Activated CD8-positive, alpha-beta T cell treated with anti-CD3 and anti-CD28 coated beads, Interleukin-2, amount 10 ng/mL, durations not matched to agents 7 days and 5 days (primary cell): Measurements from ENCODE around the gene LRP6. TPM values are rescaled to one million over a fixed set of nuclear protein-coding genes. Genes with fewer than 3 reads are reported as not detected.
"Not testable (repeated sequence)": the region's sequence is repeated elsewhere in the genome, so short reads cannot be mapped to it uniquely, and the experiment has no call there.

Source experiments
- ATAC-seq: fragments of 150-1000 bp; cut with Tn5 transposase; one replicate; pipeline ENCODE4 v1.10.0; 2021; ENCODE audit warnings: moderate library complexity
- CTCF ChIA-PET: fragments of 350-600 bp; sonication (Branson Sonifier 250); formaldehyde crosslinking; loops from one replicate; lab custom pipeline; 2021; ENCODE audit warnings: antibody characterized with exemption; lab: Charles Lee
- POLR2A ChIA-PET: fragments of 350-600 bp; sonication (Branson Sonifier 250); formaldehyde crosslinking; loops from one replicate; lab custom pipeline; 2021; ENCODE audit warnings: antibody characterized with exemption; lab: Charles Lee
- DNase-seq: peaks from one replicate; pipeline ENCODE4 v3.0.0-alpha.2; 2020
- H3K27ac Mint-ChIP-seq: one replicate; pipeline ENCODE4 v1.8.0; 2021; ENCODE audit warnings: mild to moderate bottlenecking, mixed read lengths
- H3K27me3 Mint-ChIP-seq: one replicate; pipeline ENCODE4 v1.8.0; 2021; ENCODE audit warnings: low read depth, mixed read lengths
- H3K36me3 Mint-ChIP-seq: one replicate; pipeline ENCODE4 v1.8.0; 2021; ENCODE audit warnings: low read depth, mixed read lengths
- H3K4me1 Mint-ChIP-seq: one replicate; pipeline ENCODE4 v1.8.0; 2021; ENCODE audit warnings: low read depth, mixed read lengths
- H3K4me3 Mint-ChIP-seq: one replicate; pipeline ENCODE4 v1.8.0; 2021; ENCODE audit warnings: mild to moderate bottlenecking, mixed read lengths
- H3K9me3 Mint-ChIP-seq: one replicate; pipeline ENCODE4 v1.8.0; 2022; ENCODE audit warnings: mixed read lengths; ENCODE audit not compliant: insufficient read depth
- total RNA-seq, 2 experiments: library from RNA; stranded (reverse); gene quantifications; one replicate each; pipeline ENCODE4 v1.2.3, GENCODE V29; 2021

The LRP6 gene
- total RNA-seq, 2 experiments from 2014 or later: 0.08 to 0.37 TPM

GRCh38 chr12:12128670-12129069 lies 138.2 kb downstream of the LRP6 start:
- Mint-ChIP-seq H3K27me3 (peaks cover 24% of the 10 kb centered on the region), H3K36me3 (no peaks in the 10 kb centered on the region), H3K27ac (no peak overlapping the region), H3K9me3 (no peaks in the 10 kb centered on the region), H3K4me1 (no peaks in the 10 kb centered on the region), H3K4me3 (no peak overlapping the region)
- CTCF ChIA-PET: no interaction called here
- POLR2A ChIA-PET: interaction anchor here (0.8 kb wide), 1 partner anchor 316 kb away, joined by 3 read pairs; no protein-coding TSS in a partner anchor
- ATAC-seq (no peak), DNase-seq (no peak)

- ATAC-seq: no peak
- Mint-ChIP-seq H3K27ac (no peak overlapping the region), H3K9me3 (no peaks in the 10 kb centered on the region), H3K27me3 (peaks cover 21% of the 10 kb centered on the region), H3K4me1 (no peaks in the 10 kb centered on the region), H3K4me3 (no peak overlapping the region), H3K36me3 (no peaks in the 10 kb centered on the region)
- no peak for DNase-seq
- ChIA-PET CTCF (interaction anchor here (0.8 to 1.4 kb wide), 2 partner anchors 76 to 201 kb away, joined by 3 to 4 read pairs; no protein-coding TSS in a partner anchor), POLR2A (no interaction called here)
Observed at GRCh38 chr12:12127304-12127703, 139.5 kb downstream of the LRP6 start.

DNA sequence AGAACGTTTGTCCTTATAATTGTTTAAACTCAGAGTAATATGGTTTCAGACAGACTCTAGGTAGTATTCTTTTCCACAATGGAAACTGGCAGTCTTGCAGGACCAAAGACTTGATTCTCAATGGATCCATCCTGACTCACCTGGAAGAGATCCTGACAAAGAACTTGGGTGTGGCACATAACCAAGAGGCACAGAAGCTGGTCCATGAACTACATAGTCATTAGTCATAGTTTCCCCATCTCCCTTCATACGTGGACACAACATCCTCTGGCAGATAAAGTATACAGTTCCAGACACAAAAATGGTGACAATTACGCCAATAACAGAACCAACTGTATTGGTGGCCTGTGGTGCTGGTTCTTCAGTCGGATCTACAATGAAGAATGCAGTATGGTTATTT lies 140.3 kb downstream of the LRP6 start:
- Mint-ChIP-seq H3K36me3 (no peaks in the 10 kb centered on the region), H3K4me1 (no peaks in the 10 kb centered on the region), H3K27ac (no peak overlapping the region), H3K4me3 (no peak overlapping the region), H3K27me3 (peaks cover 21% of the 10 kb centered on the region), H3K9me3 (no peaks in the 10 kb centered on the region)
- ChIA-PET POLR2A (no interaction called here), CTCF (interaction anchor here (0.8 kb wide), 1 partner anchor 77 kb away, joined by 3 read pairs; no protein-coding TSS in a partner anchor)
- ATAC-seq (no peak), DNase-seq (no peak)

DNA sequence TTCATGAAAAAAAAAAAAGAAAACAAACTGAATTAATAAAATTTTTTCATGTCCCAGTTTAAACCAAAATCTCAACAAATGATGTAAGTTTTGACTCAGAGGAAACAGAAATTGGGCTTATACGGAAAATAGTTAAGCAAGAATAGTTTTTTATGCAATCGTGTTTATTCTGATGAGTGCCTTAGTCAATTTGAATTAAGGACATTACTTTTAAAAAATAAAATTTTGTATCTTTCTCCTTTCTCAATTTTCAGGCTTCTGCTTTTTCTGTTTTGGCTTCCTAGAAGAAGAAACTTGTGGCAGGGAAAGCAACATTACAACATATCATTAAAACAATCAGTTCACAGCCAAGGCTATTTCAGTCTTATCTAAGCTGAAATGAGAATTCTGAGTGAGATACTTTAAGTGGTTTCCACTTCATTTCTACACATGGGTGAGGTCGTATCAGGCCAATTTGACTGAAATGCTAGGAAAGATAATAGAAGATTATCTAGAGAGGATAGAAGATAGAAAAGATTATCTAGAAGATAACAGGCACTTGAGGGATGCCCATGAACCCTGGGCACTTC lies 143.7 kb downstream of the LRP6 start:
- ChIA-PET POLR2A (no interaction called here), CTCF (no interaction called here)
- Mint-ChIP-seq H3K36me3 (no peaks in the 10 kb centered on the region), H3K9me3 (no peaks in the 10 kb centered on the region), H3K4me1 (no peaks in the 10 kb centered on the region), H3K27ac (no peak overlapping the region), H3K27me3 (peaks cover 12% of the 10 kb centered on the region), H3K4me3 (no peak overlapping the region)
- no peak for DNase-seq
- ATAC-seq: no peak

DNA sequence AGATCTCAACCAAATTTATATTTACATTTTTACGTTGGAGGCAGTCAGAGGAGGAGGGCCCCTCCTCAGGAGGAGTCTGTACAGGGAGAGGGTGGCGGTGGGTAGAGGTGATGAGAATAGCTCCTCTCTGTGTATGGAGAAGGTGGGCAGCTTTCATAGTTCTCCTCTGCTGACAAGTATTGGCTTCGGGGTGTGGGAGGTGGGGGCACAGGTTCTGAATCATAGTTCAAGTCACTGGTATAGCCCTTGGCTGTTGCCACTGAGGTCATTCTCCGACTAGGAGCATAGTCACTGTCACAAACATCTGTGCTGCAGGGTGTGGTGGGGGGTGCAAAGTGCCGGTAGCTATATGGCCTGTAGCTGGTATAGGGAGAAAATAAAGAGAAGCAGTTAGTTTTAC lies 145.8 kb downstream of the LRP6 start:
- H3K4me1 Mint-ChIP-seq: no peaks in the 10 kb centered on the region
- CTCF ChIA-PET: no interaction called here
- DNase-seq (no peak), ATAC-seq (no peak)
- POLR2A ChIA-PET: no interaction called here
- no peak overlapping the region for H3K4me3 Mint-ChIP-seq
- peaks cover 9% of the 10 kb centered on the region for H3K27me3 Mint-ChIP-seq
- H3K36me3 Mint-ChIP-seq: no peaks in the 10 kb centered on the region
- no peaks in the 10 kb centered on the region for H3K9me3 Mint-ChIP-seq
- H3K27ac Mint-ChIP-seq: no peak overlapping the region

DNA sequence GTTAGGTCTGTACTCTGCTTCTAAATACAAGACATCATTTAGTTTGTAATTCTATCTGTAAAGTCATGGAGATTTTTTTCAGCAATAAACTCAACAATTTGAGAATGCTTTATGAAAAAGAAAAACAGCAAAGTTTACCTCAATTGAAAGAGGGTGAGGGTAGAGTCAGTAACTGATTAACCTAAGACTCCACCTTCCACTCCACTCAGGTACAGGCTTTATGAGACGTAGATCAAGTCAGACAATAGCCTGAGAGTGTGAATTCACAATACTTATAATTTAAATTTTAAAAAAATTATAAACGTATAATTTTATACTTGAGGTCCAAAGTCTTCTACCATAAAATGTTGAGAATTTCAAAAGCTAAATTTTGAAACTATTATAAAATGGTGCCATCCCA lies 150.2 kb downstream of the LRP6 start:
- H3K27me3 Mint-ChIP-seq: peaks cover 14% of the 10 kb centered on the region
- no peaks in the 10 kb centered on the region for H3K36me3 Mint-ChIP-seq
- H3K9me3 Mint-ChIP-seq: no peaks in the 10 kb centered on the region
- ATAC-seq: no peak
- DNase-seq: no peak
- ChIA-PET POLR2A (no interaction called here), CTCF (no interaction called here)
- no peak overlapping the region for H3K4me3 Mint-ChIP-seq
- no peak overlapping the region for H3K27ac Mint-ChIP-seq
- no peaks in the 10 kb centered on the region for H3K4me1 Mint-ChIP-seq

GRCh38 chr12:12115514-12115913 lies 151.3 kb downstream of the LRP6 start:
- CTCF ChIA-PET: no interaction called here
- POLR2A ChIA-PET: no interaction called here
- Mint-ChIP-seq H3K4me1 (no peaks in the 10 kb centered on the region), H3K36me3 (no peaks in the 10 kb centered on the region), H3K9me3 (no peaks in the 10 kb centered on the region), H3K27me3 (peaks cover 14% of the 10 kb centered on the region), H3K4me3 (no peak overlapping the region), H3K27ac (no peak overlapping the region)
- ATAC-seq (no peak), DNase-seq (no peak)

- peaks cover 21% of the 10 kb centered on the region for H3K9me3 Mint-ChIP-seq
- POLR2A ChIA-PET, H3K4me1 Mint-ChIP-seq, DNase-seq, ATAC-seq, H3K4me3 Mint-ChIP-seq, H3K27me3 Mint-ChIP-seq, H3K27ac Mint-ChIP-seq, H3K36me3 Mint-ChIP-seq: not testable (repeated sequence)
- CTCF ChIA-PET: interaction anchor here (0.6 kb wide), 1 partner anchor 73 kb away, joined by 3 read pairs; no protein-coding TSS in a partner anchor
Observed at GRCh38 chr12:12110923-12111555, 155.8 kb downstream of the LRP6 start.

- H3K27me3 Mint-ChIP-seq: no peaks in the 10 kb centered on the region
- H3K9me3 Mint-ChIP-seq: peaks cover 21% of the 10 kb centered on the region
- DNase-seq: no peak
- H3K4me1 Mint-ChIP-seq: no peaks in the 10 kb centered on the region
- ChIA-PET CTCF (no interaction called here), POLR2A (no interaction called here)
- ATAC-seq: no peak
- H3K27ac Mint-ChIP-seq: no peak overlapping the region
- H3K4me3 Mint-ChIP-seq: no peak overlapping the region
- H3K36me3 Mint-ChIP-seq: peaks cover 3% of the 10 kb centered on the region
Observed at GRCh38 chr12:12108441-12109058, 158.3 kb downstream of the LRP6 start.

- ATAC-seq (no peak), DNase-seq (no peak)
- H3K36me3 Mint-ChIP-seq: peaks cover 3% of the 10 kb centered on the region
- CTCF ChIA-PET: no interaction called here
- H3K4me1 Mint-ChIP-seq: no peaks in the 10 kb centered on the region
- no peak overlapping the region for H3K4me3 Mint-ChIP-seq
- H3K9me3 Mint-ChIP-seq: peaks cover 27% of the 10 kb centered on the region
- no peaks in the 10 kb centered on the region for H3K27me3 Mint-ChIP-seq
- no peak overlapping the region for H3K27ac Mint-ChIP-seq
- POLR2A ChIA-PET: no interaction called here
Observed at GRCh38 chr12:12107678-12108077, 159.2 kb downstream of the LRP6 start.

DNA sequence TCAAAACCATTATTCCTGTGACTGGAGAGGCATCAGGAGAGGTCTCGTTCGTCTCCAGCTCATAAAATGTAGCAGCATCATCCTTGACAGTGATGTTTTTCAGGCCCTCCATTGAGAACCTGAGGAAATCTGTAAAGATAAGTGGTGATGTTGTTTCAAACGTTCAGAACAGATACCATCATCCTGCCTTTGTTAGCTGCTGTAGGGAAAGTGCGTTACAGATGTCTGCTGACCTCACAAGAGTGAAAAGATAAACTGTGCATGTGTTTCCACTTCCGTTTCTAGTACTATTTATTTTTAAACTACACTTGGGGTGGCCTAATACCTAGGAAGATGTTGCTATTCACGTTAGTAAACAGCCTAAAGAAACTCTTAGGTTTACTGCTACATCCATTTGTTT lies 167.7 kb downstream of the LRP6 start:
- peaks cover 6% of the 10 kb centered on the region for H3K9me3 Mint-ChIP-seq
- ChIA-PET POLR2A (no interaction called here), CTCF (no interaction called here)
- ATAC-seq (no peak), DNase-seq (no peak)
- H3K27me3 Mint-ChIP-seq: no peaks in the 10 kb centered on the region
- peaks cover 7% of the 10 kb centered on the region for H3K36me3 Mint-ChIP-seq
- no peaks in the 10 kb centered on the region for H3K4me1 Mint-ChIP-seq
- H3K27ac Mint-ChIP-seq: no peak overlapping the region
- no peak overlapping the region for H3K4me3 Mint-ChIP-seq

DNA sequence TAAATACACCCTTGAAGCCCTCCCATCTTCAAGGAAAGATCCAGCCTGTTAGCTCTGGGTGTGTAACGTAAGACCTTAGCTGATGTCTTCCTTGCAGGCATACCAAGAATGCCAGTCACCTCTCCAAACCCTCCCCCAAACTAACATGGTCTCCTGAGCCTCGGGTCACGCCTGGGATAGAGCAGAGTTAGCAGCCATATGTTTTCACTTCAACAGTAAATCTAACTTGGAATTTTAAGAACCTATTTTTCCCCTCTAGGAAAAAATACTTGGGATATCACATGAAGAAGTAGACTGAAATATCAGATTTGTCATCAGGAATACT lies 168.2 kb downstream of the LRP6 start:
- Mint-ChIP-seq H3K4me3 (no peak overlapping the region), H3K4me1 (no peaks in the 10 kb centered on the region), H3K36me3 (peaks cover 7% of the 10 kb centered on the region), H3K27me3 (no peaks in the 10 kb centered on the region), H3K27ac (no peak overlapping the region), H3K9me3 (peaks cover 6% of the 10 kb centered on the region)
- DNase-seq (no peak), ATAC-seq (no peak)
- CTCF ChIA-PET: interaction anchor here (1.0 kb wide), 1 partner anchor 365 kb away, joined by 3 read pairs; no protein-coding TSS in a partner anchor
- POLR2A ChIA-PET: no interaction called here
